Measurements from ENCODE around the gene PALLD. TPM values are rescaled to one million over a fixed set of nuclear protein-coding genes. Genes with fewer than 3 reads are reported as not detected.

PALLD gene
- total and polyA plus RNA-seq, 2 of the 13 experiments (the other 11 are each of a cell fraction or from before 2014, with no cell fraction given): 0.50 to 1.5 TPM

- H3K27ac ChIP-seq (ENCODE audit: extremely low read length, insufficient read depth, low read length): no peak overlapping the region
- ATAC-seq (no peak), DNase-seq (ENCODE audit: low spot score) (no peak), FAIRE-seq (no peak)
- no peak overlapping the region for H2AFZ ChIP-seq (ENCODE audit: low read length)
- H3K4me3 ChIP-seq (replicated peaks in 1 of 3; ENCODE audit: insufficient read depth in 1 of 3, low read depth in 2 of 3, low read length in 3 of 3): no peak overlapping the region
- H3K4me2 ChIP-seq (ENCODE audit: low read depth, low read length): no peak overlapping the region
- ChIA-PET POLR2A (no interaction called here), CTCF (ENCODE audit: low intra/inter-chr PET ratio, low total read pairs) (no interaction called here)
- H3K4me1 ChIP-seq (ENCODE audit: insufficient read depth, low read length): 0 out of 2 replicates have a peak, but pooled peaks cover 7% of the 10 kb centered on the region
- in situ Hi-C loops (cut with HindIII; ENCODE audit: extremely low pct_ligation_motif_present, low pct_unique_long_range_greater_than_20kb): no loop called here
- no peaks in the 10 kb centered on the region for H4K20me1 ChIP-seq (ENCODE audit: insufficient read depth, low read length)
- H3K27me3 ChIP-seq (ENCODE audit: control insufficient read depth in 1 of 2, insufficient read depth in 2 of 2, low read length in 2 of 2): 0 out of 5 replicates have a peak, but pooled peaks cover 0 to under 1% of the 10 kb centered on the region in 2 experiments
- H3K9ac ChIP-seq (ENCODE audit: insufficient read depth, low read depth, low read length): no peak overlapping the region
- intact Hi-C loops (cut with micrococcal nuclease; ENCODE audit: unreplicated experiment): no loop called here
- no TSS peak for BruUV-seq (replicated peaks)
- TF ChIP-seq ARNT (IDR thresholded peaks at IDR 0.05) (no peak), ATRX (CRISPR knock-in tag; IDR thresholded peaks at IDR 0.05; ENCODE audit: borderline replicate concordance) (no peak), ZNF234 (CRISPR knock-in tag; conservative IDR thresholded peaks at IDR 0.05) (no peak), NFIB (CRISPR knock-in tag; IDR thresholded peaks at IDR 0.05; ENCODE audit: borderline replicate concordance) (no peak), FOSL2 (CRISPR knock-in tag; IDR thresholded peaks at IDR 0.05) (no peak), PRDM15 (CRISPR knock-in tag; IDR thresholded peaks at IDR 0.05) (no peak), SMAD1 (CRISPR knock-in tag; IDR thresholded peaks at IDR 0.05; ENCODE audit: borderline replicate concordance, low read depth) (no peak), HDAC1 (CRISPR knock-in tag; IDR thresholded peaks at IDR 0.05) (no peak), RNF2 (conservative IDR thresholded peaks at IDR 0.05; ENCODE audit: low read depth) (no peak), EP300 (IDR thresholded peaks at IDR 0.05; ENCODE audit: low read depth in 2 of 2, low read length in 2 of 2) (no peak), EP300 (CRISPR knock-in tag; IDR thresholded peaks at IDR 0.05; ENCODE audit: borderline replicate concordance) (no peak), ASH2L (IDR thresholded peaks at IDR 0.05; ENCODE audit: insufficient read length, low read depth, low read length) (no peak), ZFY (CRISPR knock-in tag; IDR thresholded peaks at IDR 0.05) (no peak), ZNF639 (CRISPR knock-in tag; conservative IDR thresholded peaks at IDR 0.05) (no peak)
- 49% methylated on average over 10 of the region's 11 CpGs for WGBS (ENCODE audit: low lambda C conversion rate)
- H3K36me3 ChIP-seq (replicated peaks in 1 of 2; ENCODE audit: control insufficient read depth in 1 of 2, insufficient read depth in 2 of 2, low read length in 2 of 2): no peaks in the 10 kb centered on the region
- H3K9me3 ChIP-seq (ENCODE audit: low read length): no peaks in the 10 kb centered on the region
- H3K79me2 ChIP-seq (ENCODE audit: insufficient read depth, low read length): no peaks in the 10 kb centered on the region
Measured at GRCh38 chr4:168741281-168742173, 244.7 kb downstream of the PALLD start.
